ENCODE measurements around the gene OR7C2. TPM values are rescaled to one million over a fixed set of nuclear protein-coding genes. Genes with fewer than 3 reads are reported as not detected.
"Not testable (repeated sequence)": the region's sequence is repeated elsewhere in the genome, so short reads cannot be mapped to it uniquely, and the experiment has no call there.

OR7C2 gene
- total RNA-seq, result not detected
- long read RNA-seq, donor 1, result 0 reads
- long read RNA-seq, donor 2, result 0 reads

GRCh38 chr19:14941189-14941588 lies at the start of gene OR7C2:
Gene OR7C2 (plus strand): TSS chr19:14941489. CDS start chr19:14941489, 0 bp downstream.
- DNase-seq (ENCODE audit: low spot score), result no peak
- intact Hi-C loops (cut with DNase I), result no loop called here

- DNase-seq (ENCODE audit: low spot score), result no peak
- intact Hi-C loops (cut with DNase I), result no loop called here
Observed at GRCh38 chr19:14901675-14902260, 39.5 kb upstream of the OR7C2 start.

GRCh38 chr19:14906711-14907110 lies 34.6 kb upstream of the OR7C2 start:
- DNase-seq (ENCODE audit: low spot score), result no peak
- intact Hi-C loops (cut with DNase I), result no loop called here

- intact Hi-C loops (cut with DNase I), result no loop called here
- DNase-seq (ENCODE audit: low spot score), result no peak
Observed at GRCh38 chr19:14915116-14915515, 26.2 kb upstream of the OR7C2 start.

GRCh38 chr19:14916848-14917247 lies 24.4 kb upstream of the OR7C2 start:
- no peak for DNase-seq (ENCODE audit: low spot score)
- intact Hi-C loops (cut with DNase I), result no loop called here

GRCh38 chr19:14933506-14933905 lies 7.8 kb upstream of the OR7C2 start:
- intact Hi-C loops (cut with DNase I), result no loop called here
- no peak for DNase-seq (ENCODE audit: low spot score)

- intact Hi-C loops (cut with DNase I), result no loop called here
- DNase-seq (ENCODE audit: low spot score), result no peak
Observed at GRCh38 chr19:14940266-14940665, 1.0 kb upstream of the OR7C2 start.

GRCh38 chr19:14943601-14944000 lies 2.3 kb downstream of the OR7C2 start:
- intact Hi-C loops (cut with DNase I), result no loop called here
- DNase-seq (ENCODE audit: low spot score), result no peak

- intact Hi-C loops (cut with DNase I), result no loop called here
- DNase-seq (ENCODE audit: low spot score), result no peak
Observed at GRCh38 chr19:14944456-14944855, 3.2 kb downstream of the OR7C2 start.

GRCh38 chr19:14949413-14949812 lies 8.1 kb downstream of the OR7C2 start:
- DNase-seq (ENCODE audit: low spot score); intact Hi-C loops (cut with DNase I): not testable (repeated sequence)

- intact Hi-C loops (cut with DNase I), result no loop called here
- DNase-seq (ENCODE audit: low spot score), result no peak
Observed at GRCh38 chr19:14949876-14950275, 8.6 kb downstream of the OR7C2 start.

GRCh38 chr19:14950421-14950820 lies 9.1 kb downstream of the OR7C2 start:
- no peak for DNase-seq (ENCODE audit: low spot score)
- intact Hi-C loops (cut with DNase I), result no loop called here

GRCh38 chr19:14952767-14953166 lies 11.5 kb downstream of the OR7C2 start:
- intact Hi-C loops (cut with DNase I), result no loop called here
- DNase-seq (ENCODE audit: low spot score), result no peak

GRCh38 chr19:14954071-14954655 lies 12.9 kb downstream of the OR7C2 start:
- intact Hi-C loops (cut with DNase I), result no loop called here
- DNase-seq (ENCODE audit: low spot score), result no peak

GRCh38 chr19:14957464-14957863 lies 16.2 kb downstream of the OR7C2 start:
- no peak for DNase-seq (ENCODE audit: low spot score)
- intact Hi-C loops (cut with DNase I), result no loop called here

GRCh38 chr19:14959263-14959662 lies 18.0 kb downstream of the OR7C2 start:
- DNase-seq (ENCODE audit: low spot score), result no peak
- intact Hi-C loops (cut with DNase I), result no loop called here

GRCh38 chr19:14961956-14962685 lies 20.8 kb downstream of the OR7C2 start:
- intact Hi-C loops (cut with DNase I), result no loop called here

GRCh38 chr19:14968247-14968646 lies 27.0 kb downstream of the OR7C2 start:
- intact Hi-C loops (cut with DNase I), result no loop called here
- DNase-seq (ENCODE audit: low spot score), result no peak

More at GRCh38 chr19:14961956-14962685, 20.8 kb downstream of the OR7C2 start:
- no peak for DNase-seq (ENCODE audit: low spot score)

- intact Hi-C loops (cut with DNase I), result no loop called here
- no peak for DNase-seq (ENCODE audit: low spot score)
Observed at GRCh38 chr19:14971474-14971873, 30.2 kb downstream of the OR7C2 start.

- intact Hi-C loops (cut with DNase I), result no loop called here
- DNase-seq (ENCODE audit: low spot score), result no peak
Observed at GRCh38 chr19:14972676-14973075, 31.4 kb downstream of the OR7C2 start.

GRCh38 chr19:14974488-14974887 lies 33.2 kb downstream of the OR7C2 start:
- intact Hi-C loops (cut with DNase I), result no loop called here
- no peak for DNase-seq (ENCODE audit: low spot score)
